Neuronal stem cell (in vitro differentiated cells): Measurements from ENCODE around the gene CDC14B.
"Not testable (repeated sequence)": the region's sequence is repeated elsewhere in the genome, so short reads cannot be mapped to it uniquely, and the experiment has no call there.

Source experiments
- DNase-seq: peaks from one replicate; pipeline ENCODE4 v3.0.0-alpha.2; 2013; ENCODE audit warnings: low spot score
- H2AFZ ChIP-seq: one replicate; pipeline ENCODE4 v1.6.1; 2013; ENCODE audit warnings: mild to moderate bottlenecking, low read length, inconsistent platforms
- H2AK5ac ChIP-seq: 2 replicates; pipeline ENCODE4 v1.6.1; 2013; ENCODE audit warnings: low read depth, mild to moderate bottlenecking, inconsistent platforms, low read length, moderate library complexity, mixed read lengths
- H2BK120ac ChIP-seq: 2 replicates; pipeline ENCODE4 v1.6.1; 2013; ENCODE audit warnings: low read depth, mild to moderate bottlenecking, inconsistent platforms, low read length, moderate library complexity, mixed read lengths
- H2BK12ac ChIP-seq: one replicate; pipeline ENCODE4 v1.6.1; 2013; ENCODE audit warnings: low read length, inconsistent platforms
- H2BK15ac ChIP-seq: 2 replicates; pipeline ENCODE4 v1.6.1; 2013; ENCODE audit warnings: mild to moderate bottlenecking, low read length, inconsistent platforms, mixed read lengths
- H2BK5ac ChIP-seq: one replicate; pipeline ENCODE4 v1.6.1; 2013; ENCODE audit warnings: inconsistent platforms, mild to moderate bottlenecking, low read length, moderate library complexity
- H3K14ac ChIP-seq: one replicate; pipeline ENCODE4 v1.6.1; 2013; ENCODE audit warnings: low read length, inconsistent platforms
- H3K18ac ChIP-seq: 2 replicates; pipeline ENCODE4 v1.6.1; 2013; ENCODE audit warnings: low read length, inconsistent platforms
- H3K23ac ChIP-seq: 2 replicates; pipeline ENCODE4 v1.6.1; 2013; ENCODE audit warnings: low read depth, mild to moderate bottlenecking, mixed read lengths, low read length, inconsistent platforms; ENCODE audit not compliant: poor library complexity
- H3K27ac ChIP-seq: replicated peaks from 3 replicates; pipeline ENCODE4 v1.5.1; 2013; ENCODE audit warnings: low read length, inconsistent platforms
- H3K27me3 ChIP-seq, 3 experiments: 2 replicates each; pipeline ENCODE4 v1.6.1; 2013; ENCODE audit warnings: low read length in 3 of 3, mild to moderate bottlenecking in 2 of 3, inconsistent platforms in 1 of 3, low read depth in 1 of 3, mixed read lengths in 1 of 3, moderate library complexity in 1 of 3; ENCODE audit not compliant: control insufficient read depth in 3 of 3, insufficient read depth in 3 of 3
- H3K36me3 ChIP-seq, 2 donors: replicated peaks in 1 of 2; 2 replicates each; pipeline ENCODE4 v1.6.1; 2013; ENCODE audit warnings: low read length in 2 of 2; ENCODE audit not compliant: control insufficient read depth in 2 of 2, insufficient read depth in 2 of 2
- H3K4ac ChIP-seq: 2 replicates; pipeline ENCODE4 v1.6.1; 2013; ENCODE audit warnings: inconsistent platforms, mild to moderate bottlenecking, low read length, moderate library complexity
- H3K4me1 ChIP-seq, 2 donors: 1 replicate in 1 of 2; 2 replicates in 1 of 2; pipeline ENCODE4 v1.6.1; 2013; ENCODE audit warnings: low read length in 2 of 2, low read depth in 1 of 2; ENCODE audit not compliant: control insufficient read depth in 2 of 2, insufficient read depth in 1 of 2
- H3K4me2 ChIP-seq: one replicate; pipeline ENCODE4 v1.6.1; 2013; ENCODE audit warnings: mild to moderate bottlenecking, low read length, inconsistent platforms; ENCODE audit not compliant: insufficient read depth, poor library complexity, severe bottlenecking
- H3K4me3 ChIP-seq, 2 donors: 2 replicates each; pipeline ENCODE4 v1.5.1; 2013; ENCODE audit warnings: low read length in 2 of 2, mild to moderate bottlenecking in 2 of 2, inconsistent platforms in 1 of 2, moderate library complexity in 1 of 2
- H3K79me1 ChIP-seq: one replicate; pipeline ENCODE4 v1.6.1; 2013; ENCODE audit warnings: low read depth, mild to moderate bottlenecking, inconsistent platforms, low read length, moderate library complexity
- H3K9ac ChIP-seq: one replicate; pipeline ENCODE4 v1.6.1; 2013; ENCODE audit warnings: mild to moderate bottlenecking, low read depth, low read length, inconsistent platforms; ENCODE audit not compliant: poor library complexity
- H3K9me3 ChIP-seq, 2 donors: replicated peaks in 1 of 2; 2 replicates each; pipeline versions ENCODE3 to v1.6.1; 2013; ENCODE audit warnings: low read length in 2 of 2, mild to moderate bottlenecking in 2 of 2, inconsistent platforms in 1 of 2, low read depth in 1 of 2, mixed read lengths in 1 of 2, moderate library complexity in 1 of 2; ENCODE audit not compliant: control insufficient read depth in 2 of 2, insufficient read depth in 1 of 2
- H4K8ac ChIP-seq: one replicate; pipeline ENCODE4 v1.6.1; 2013; ENCODE audit warnings: low read depth, mild to moderate bottlenecking, inconsistent platforms, low read length, moderate library complexity
- H4K91ac ChIP-seq: one replicate; pipeline ENCODE4 v1.6.1; 2013; ENCODE audit warnings: low read length, low read depth, mild to moderate bottlenecking, inconsistent platforms; ENCODE audit not compliant: poor library complexity
- WGBS, 2 donors: extraction: QIAGEN DNeasy Blood & Tissue Kit; methylation state at CpG; one replicate each; pipeline ENCODE4 v1.1.7; 2013; ENCODE audit warnings: missing lambda C conversion rate in 2 of 2, mixed read lengths in 1 of 2; ENCODE audit not compliant: insufficient read length in 2 of 2, insufficient replicate concordance in 1 of 2; ENCODE audit errors: extremely low coverage in 2 of 2; 5-methylcytosine and 5-hydroxymethylcytosine counted together

Gene CDC14B

GRCh38 chr9:96503918-96504317 lies 115.7 kb downstream of the CDC14B start:
- Histone ChIP-seq H4K8ac (no peak overlapping the region), H3K4ac (no peak overlapping the region), H3K4me1 (peaks cover 6 to 14% of the 10 kb centered on the region in 2 donors), H2BK120ac (no peak overlapping the region), H2BK12ac (no peak overlapping the region), H2AFZ (no peak overlapping the region), H2BK15ac (no peak overlapping the region), H2AK5ac (no peak overlapping the region), H2BK5ac (peak overlapping the region; percentile 42), H4K91ac (no peak overlapping the region), H3K27me3 (no peaks in the 10 kb centered on the region), H3K18ac (no peak overlapping the region), H3K14ac (no peak overlapping the region), H3K4me2 (no peak overlapping the region), H3K36me3 (peaks cover 2 to 29% of the 10 kb centered on the region in 2 donors), H3K9ac (no peak overlapping the region), H3K23ac (no peak overlapping the region), H3K4me3 (no peak overlapping the region), H3K27ac (no peak overlapping the region), H3K9me3 (no peaks in the 10 kb centered on the region), H3K79me1 (peaks cover 2% of the 10 kb centered on the region)
- WGBS, 2 donors = no CpG with 5 or more reads among the region's 11 CpGs
- no peak for DNase-seq

GRCh38 chr9:96503374-96503748 lies 116.3 kb downstream of the CDC14B start:
- not testable (repeated sequence) for H4K8ac ChIP-seq, H3K79me1 ChIP-seq, H3K14ac ChIP-seq, H3K4me2 ChIP-seq, H2AK5ac ChIP-seq, H3K9ac ChIP-seq, H4K91ac ChIP-seq, H3K4me3 ChIP-seq, H3K4ac ChIP-seq, H2BK120ac ChIP-seq, H3K18ac ChIP-seq, DNase-seq, H3K27me3 ChIP-seq, H2AFZ ChIP-seq, H2BK12ac ChIP-seq, H3K23ac ChIP-seq, H3K27ac ChIP-seq, H3K9me3 ChIP-seq, H2BK15ac ChIP-seq, H2BK5ac ChIP-seq
- H3K4me1 ChIP-seq = peaks cover 6 to 15% of the 10 kb centered on the region in 2 donors
- H3K36me3 ChIP-seq = peaks cover 2 to 23% of the 10 kb centered on the region in 2 donors

- H3K9ac ChIP-seq = no peak overlapping the region
- no peak overlapping the region for H2BK120ac ChIP-seq
- DNase-seq = no peak
- H2BK12ac ChIP-seq = no peak overlapping the region
- no peak overlapping the region for H3K4ac ChIP-seq
- H3K36me3 ChIP-seq = peaks cover 2 to 23% of the 10 kb centered on the region in 2 donors
- H3K18ac ChIP-seq = no peak overlapping the region
- H2AK5ac ChIP-seq = no peak overlapping the region
- H3K14ac ChIP-seq = no peak overlapping the region
- H4K91ac ChIP-seq = no peak overlapping the region
- H3K4me3 ChIP-seq = no peak overlapping the region
- peaks cover 2% of the 10 kb centered on the region for H3K79me1 ChIP-seq
- no peak overlapping the region for H2BK5ac ChIP-seq
- H2AFZ ChIP-seq = no peak overlapping the region
- H3K4me2 ChIP-seq = no peak overlapping the region
- H4K8ac ChIP-seq = no peak overlapping the region
- H2BK15ac ChIP-seq = no peak overlapping the region
- WGBS, 2 donors = no CpG with 5 or more reads among the region's 6 CpGs
- no peaks in the 10 kb centered on the region for H3K27me3 ChIP-seq
- H3K27ac ChIP-seq = no peak overlapping the region
- no peaks in the 10 kb centered on the region for H3K9me3 ChIP-seq
- H3K23ac ChIP-seq = no peak overlapping the region
- peaks cover 6 to 17% of the 10 kb centered on the region in 2 donors for H3K4me1 ChIP-seq
These were observed 116.9 kb downstream of the CDC14B start for GRCh38 chr9:96502539-96503373.

- peaks cover 2 to 23% of the 10 kb centered on the region in 2 donors for H3K36me3 ChIP-seq
- H2BK15ac ChIP-seq = no peak overlapping the region
- no peak for DNase-seq
- no peak overlapping the region for H2BK5ac ChIP-seq
- no peak overlapping the region for H2BK12ac ChIP-seq
- no peak overlapping the region for H2BK120ac ChIP-seq
- H4K8ac ChIP-seq = no peak overlapping the region
- no peaks in the 10 kb centered on the region for H3K9me3 ChIP-seq
- H3K18ac ChIP-seq = no peak overlapping the region
- H4K91ac ChIP-seq = no peak overlapping the region
- H3K4me2 ChIP-seq = no peak overlapping the region
- H3K79me1 ChIP-seq = peaks cover under 1% of the 10 kb centered on the region
- H3K4me3 ChIP-seq = no peak overlapping the region
- no peaks in the 10 kb centered on the region for H3K27me3 ChIP-seq
- no peak overlapping the region for H3K4ac ChIP-seq
- no peak overlapping the region for H2AK5ac ChIP-seq
- H3K27ac ChIP-seq = no peak overlapping the region
- no peak overlapping the region for H3K14ac ChIP-seq
- H2AFZ ChIP-seq = no peak overlapping the region
- H3K23ac ChIP-seq = no peak overlapping the region
- peaks cover 6 to 17% of the 10 kb centered on the region in 2 donors for H3K4me1 ChIP-seq
- H3K9ac ChIP-seq = no peak overlapping the region
- no CpG with 5 or more reads among the region's 15 CpGs for WGBS, 2 donors
These were observed 117.8 kb downstream of the CDC14B start for GRCh38 chr9:96501633-96502538.
